ENCODE measurements around the gene GPA33.

The GPA33 gene

DNA sequence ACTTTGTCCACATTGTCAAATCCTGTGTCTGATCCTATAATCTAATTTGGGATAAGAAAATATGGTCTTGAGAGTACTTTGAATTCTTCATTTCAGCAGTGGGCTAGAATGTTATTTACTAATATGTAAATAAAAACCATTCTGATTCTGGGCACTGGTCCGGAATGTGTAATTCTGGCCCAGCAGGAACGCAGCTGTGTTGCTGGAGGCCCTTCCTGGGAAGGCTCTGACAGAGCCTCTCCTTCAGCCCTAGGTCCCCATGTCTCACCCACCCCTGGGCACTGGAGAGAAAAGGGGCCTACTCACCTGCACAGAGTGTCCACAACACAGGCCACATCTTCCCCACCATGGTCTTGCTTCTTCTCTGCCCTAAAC, 251 bp downstream of the GPA33 start:
- no peak overlapping the region for H3K4me3 ChIP-seq (ENCODE audit: low read depth, low read length)
- H3K27ac ChIP-seq = no peak overlapping the region
- no peaks in the 10 kb centered on the region for H3K27me3 ChIP-seq (ENCODE audit: insufficient read depth, low read depth, severe bottlenecking)
- no peak for DNase-seq
- TF ChIP-seq, protein P1, sequence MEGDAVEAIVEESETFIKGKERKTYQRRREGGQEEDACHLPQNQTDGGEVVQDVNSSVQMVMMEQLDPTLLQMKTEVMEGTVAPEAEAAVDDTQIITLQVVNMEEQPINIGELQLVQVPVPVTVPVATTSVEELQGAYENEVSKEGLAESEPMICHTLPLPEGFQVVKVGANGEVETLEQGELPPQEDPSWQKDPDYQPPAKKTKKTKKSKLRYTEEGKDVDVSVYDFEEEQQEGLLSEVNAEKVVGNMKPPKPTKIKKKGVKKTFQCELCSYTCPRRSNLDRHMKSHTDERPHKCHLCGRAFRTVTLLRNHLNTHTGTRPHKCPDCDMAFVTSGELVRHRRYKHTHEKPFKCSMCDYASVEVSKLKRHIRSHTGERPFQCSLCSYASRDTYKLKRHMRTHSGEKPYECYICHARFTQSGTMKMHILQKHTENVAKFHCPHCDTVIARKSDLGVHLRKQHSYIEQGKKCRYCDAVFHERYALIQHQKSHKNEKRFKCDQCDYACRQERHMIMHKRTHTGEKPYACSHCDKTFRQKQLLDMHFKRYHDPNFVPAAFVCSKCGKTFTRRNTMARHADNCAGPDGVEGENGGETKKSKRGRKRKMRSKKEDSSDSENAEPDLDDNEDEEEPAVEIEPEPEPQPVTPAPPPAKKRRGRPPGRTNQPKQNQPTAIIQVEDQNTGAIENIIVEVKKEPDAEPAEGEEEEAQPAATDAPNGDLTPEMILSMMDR (IDR thresholded peaks at IDR 0.05; ENCODE audit: low read depth, low read length) = no peak
- no peaks in the 10 kb centered on the region for H3K36me3 ChIP-seq
- no peaks in the 10 kb centered on the region for H3K9me3 ChIP-seq (ENCODE audit: severe bottlenecking)

GRCh38 chr1:167088746-167089417, 1.3 kb downstream of the GPA33 start:
- H3K9me3 ChIP-seq (ENCODE audit: severe bottlenecking) = no peaks in the 10 kb centered on the region
- H3K27ac ChIP-seq = no peak overlapping the region
- no peaks in the 10 kb centered on the region for H3K27me3 ChIP-seq (ENCODE audit: insufficient read depth, low read depth, severe bottlenecking)
- TF ChIP-seq, protein P1 (IDR thresholded peaks at IDR 0.05; ENCODE audit: low read depth, low read length) = no peak
- no peaks in the 10 kb centered on the region for H3K36me3 ChIP-seq
- no peak overlapping the region for H3K4me3 ChIP-seq (ENCODE audit: low read depth, low read length)
- no peak for DNase-seq

DNA sequence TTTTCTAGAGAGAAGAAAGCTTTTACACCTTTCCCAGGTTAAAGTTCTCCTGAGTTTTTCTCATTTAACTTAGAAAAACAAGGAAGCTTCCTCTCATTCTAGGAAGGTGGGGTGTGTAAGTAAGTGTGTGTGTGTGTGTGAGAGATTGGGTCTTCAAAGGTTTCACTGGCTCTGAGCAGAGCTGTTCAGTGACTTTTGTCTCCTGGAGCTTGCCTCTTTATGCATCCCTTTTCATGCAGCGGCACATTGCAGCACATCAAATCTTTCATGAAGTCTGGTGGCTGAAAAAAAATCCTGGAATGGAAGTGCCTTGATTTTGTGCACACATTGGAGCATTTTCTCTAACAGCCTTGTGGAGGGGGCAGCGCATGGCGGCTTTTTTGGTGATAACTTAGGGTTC, 3.4 kb downstream of the GPA33 start:
- H3K27me3 ChIP-seq (ENCODE audit: insufficient read depth, low read depth, severe bottlenecking) = no peaks in the 10 kb centered on the region
- DNase-seq = no peak

GRCh38 chr1:167086033-167086432, 4.1 kb downstream of the GPA33 start:
- TF ChIP-seq, protein P1 (IDR thresholded peaks at IDR 0.05; ENCODE audit: low read depth, low read length) = no peak
- no peak overlapping the region for H3K4me3 ChIP-seq (ENCODE audit: low read depth, low read length)

More for the DNA sequence above, 3.4 kb downstream of the GPA33 start:
- H3K36me3 ChIP-seq = no peaks in the 10 kb centered on the region
- H3K4me3 ChIP-seq (ENCODE audit: low read depth, low read length) = no peak overlapping the region
- no peaks in the 10 kb centered on the region for H3K9me3 ChIP-seq (ENCODE audit: severe bottlenecking)
- TF ChIP-seq, protein P1 (IDR thresholded peaks at IDR 0.05; ENCODE audit: low read depth, low read length) = no peak
- H3K27ac ChIP-seq = no peak overlapping the region

DNA sequence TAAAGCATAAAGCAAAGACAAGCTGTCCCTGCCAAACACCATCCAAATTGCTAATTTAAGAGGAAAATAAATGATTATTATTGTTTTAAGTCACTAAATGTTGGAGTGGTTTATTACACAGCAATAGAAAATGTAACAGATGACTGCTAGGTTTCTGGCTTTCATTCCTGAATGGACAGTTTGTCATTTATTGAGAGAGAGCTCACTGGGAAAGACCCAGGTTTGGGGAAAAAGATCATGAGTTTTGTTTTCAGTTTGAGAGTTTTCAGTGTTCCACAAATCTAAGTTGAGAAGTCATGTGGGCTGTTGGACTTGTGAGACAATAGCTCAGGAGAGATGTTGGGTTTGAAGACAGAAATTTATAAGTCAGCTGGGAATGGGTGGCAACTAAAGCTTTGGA, 5.4 kb downstream of the GPA33 start:
- Histone ChIP-seq H3K27ac (no peak overlapping the region), H3K4me3 (ENCODE audit: low read depth, low read length) (no peak overlapping the region), H3K36me3 (no peaks in the 10 kb centered on the region), H3K27me3 (ENCODE audit: insufficient read depth, low read depth, severe bottlenecking) (no peaks in the 10 kb centered on the region), H3K9me3 (ENCODE audit: severe bottlenecking) (no peaks in the 10 kb centered on the region)
- TF ChIP-seq, protein P1 (IDR thresholded peaks at IDR 0.05; ENCODE audit: low read depth, low read length) = no peak
- no peak for DNase-seq

More at GRCh38 chr1:167086033-167086432, 4.1 kb downstream of the GPA33 start:
- Histone ChIP-seq H3K27ac (no peak overlapping the region), H3K36me3 (no peaks in the 10 kb centered on the region), H3K27me3 (ENCODE audit: insufficient read depth, low read depth, severe bottlenecking) (no peaks in the 10 kb centered on the region), H3K9me3 (ENCODE audit: severe bottlenecking) (no peaks in the 10 kb centered on the region)
- DNase-seq = no peak

GRCh38 chr1:167083871-167084270, 6.3 kb downstream of the GPA33 start:
- Histone ChIP-seq H3K9me3 (ENCODE audit: severe bottlenecking) (no peaks in the 10 kb centered on the region), H3K27me3 (ENCODE audit: insufficient read depth, low read depth, severe bottlenecking) (no peaks in the 10 kb centered on the region), H3K27ac (no peak overlapping the region), H3K36me3 (no peaks in the 10 kb centered on the region), H3K4me3 (ENCODE audit: low read depth, low read length) (no peak overlapping the region)
- peak; percentile 62 for DNase-seq
- TF ChIP-seq, protein P1 (IDR thresholded peaks at IDR 0.05; ENCODE audit: low read depth, low read length) = no peak

Measured in WERI-Rb-1 (cell line).